Prostate gland (tissue), 2 donors: Measurements from ENCODE around the gene ZNF71.

ENCODE experiments used
- POLR2A ChIP-seq: fragments of 450-650 bp; IDR thresholded peaks from one replicate; pipeline ENCODE4 v1.6.1; 2016; ENCODE audit warnings: antibody characterized with exemption, mild to moderate bottlenecking
- POLR2AphosphoS5 ChIP-seq: sonication (generic); formaldehyde crosslinking; IDR thresholded peaks from one replicate; pipeline ENCODE4 v1.6.1; 2017; ENCODE audit warnings: antibody characterized with exemption
- TF ChIP-seq, protein P1 (sequence below), 4 experiments: fragments of 200-600 bp in 2 of 4; fragments of 450-650 bp in 2 of 4; sonication (generic) in 2 of 4; IDR thresholded peaks; 1 replicate in 3 of 4; 2 replicates in 1 of 4; pipeline ENCODE4 v1.5.1; 2016 to 2019; ENCODE audit warnings: antibody characterized with exemption in 4 of 4, mild to moderate bottlenecking in 2 of 4, moderate library complexity in 2 of 4

DNA sequence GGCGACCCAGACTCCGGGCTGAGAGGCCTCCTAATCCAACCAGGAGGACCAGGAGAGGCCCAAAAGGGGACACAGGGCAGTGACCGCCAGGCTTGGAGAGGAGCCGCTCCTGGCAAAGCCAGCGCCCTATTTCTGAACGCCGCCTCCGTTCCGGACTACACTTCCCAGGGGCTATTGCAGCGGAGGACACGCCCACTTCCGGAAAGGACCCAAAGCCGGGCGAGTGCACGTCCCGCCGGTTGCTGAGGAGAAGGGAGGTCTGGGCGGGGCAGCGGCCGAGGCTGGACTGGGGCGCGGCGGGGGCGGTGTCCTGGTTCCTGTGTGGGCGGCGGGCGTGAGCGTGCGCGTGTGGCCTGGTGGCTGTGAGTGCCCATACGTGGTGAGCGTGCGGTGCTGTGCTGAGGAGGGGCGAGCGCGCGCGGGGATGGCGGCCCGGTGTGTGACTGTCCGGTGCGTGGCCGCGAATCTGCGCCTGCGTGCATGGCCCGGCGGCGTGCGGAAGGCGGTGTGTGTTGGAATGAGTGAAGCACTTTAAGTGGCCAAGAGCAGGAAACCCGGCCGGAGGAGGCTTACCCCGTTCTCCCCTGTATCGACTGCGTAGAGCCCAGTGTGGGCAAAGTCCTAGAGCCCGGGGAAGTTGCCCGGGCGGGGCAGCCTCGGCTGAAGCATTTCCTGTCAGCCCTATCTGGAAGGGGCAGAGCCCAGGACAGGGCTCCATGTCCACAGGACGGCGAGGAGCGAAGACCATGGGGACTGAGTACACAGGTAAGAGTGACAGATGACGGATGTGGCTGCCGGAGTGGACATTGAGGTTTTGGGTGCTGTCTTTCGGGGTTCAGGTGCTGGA is 27.6 kb upstream of the ZNF71 start, which contains the start of gene ZNF470:
- TF ChIP-seq POLR2A = peak; percentile 9
- TF ChIP-seq, protein P1, sequence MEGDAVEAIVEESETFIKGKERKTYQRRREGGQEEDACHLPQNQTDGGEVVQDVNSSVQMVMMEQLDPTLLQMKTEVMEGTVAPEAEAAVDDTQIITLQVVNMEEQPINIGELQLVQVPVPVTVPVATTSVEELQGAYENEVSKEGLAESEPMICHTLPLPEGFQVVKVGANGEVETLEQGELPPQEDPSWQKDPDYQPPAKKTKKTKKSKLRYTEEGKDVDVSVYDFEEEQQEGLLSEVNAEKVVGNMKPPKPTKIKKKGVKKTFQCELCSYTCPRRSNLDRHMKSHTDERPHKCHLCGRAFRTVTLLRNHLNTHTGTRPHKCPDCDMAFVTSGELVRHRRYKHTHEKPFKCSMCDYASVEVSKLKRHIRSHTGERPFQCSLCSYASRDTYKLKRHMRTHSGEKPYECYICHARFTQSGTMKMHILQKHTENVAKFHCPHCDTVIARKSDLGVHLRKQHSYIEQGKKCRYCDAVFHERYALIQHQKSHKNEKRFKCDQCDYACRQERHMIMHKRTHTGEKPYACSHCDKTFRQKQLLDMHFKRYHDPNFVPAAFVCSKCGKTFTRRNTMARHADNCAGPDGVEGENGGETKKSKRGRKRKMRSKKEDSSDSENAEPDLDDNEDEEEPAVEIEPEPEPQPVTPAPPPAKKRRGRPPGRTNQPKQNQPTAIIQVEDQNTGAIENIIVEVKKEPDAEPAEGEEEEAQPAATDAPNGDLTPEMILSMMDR (IDR thresholded peaks at IDR 0.05) = no peak
- TF ChIP-seq POLR2AphosphoS5 = peak; percentile 94
